ENCODE data around the gene PIK3R2.

Gene PIK3R2

DNA sequence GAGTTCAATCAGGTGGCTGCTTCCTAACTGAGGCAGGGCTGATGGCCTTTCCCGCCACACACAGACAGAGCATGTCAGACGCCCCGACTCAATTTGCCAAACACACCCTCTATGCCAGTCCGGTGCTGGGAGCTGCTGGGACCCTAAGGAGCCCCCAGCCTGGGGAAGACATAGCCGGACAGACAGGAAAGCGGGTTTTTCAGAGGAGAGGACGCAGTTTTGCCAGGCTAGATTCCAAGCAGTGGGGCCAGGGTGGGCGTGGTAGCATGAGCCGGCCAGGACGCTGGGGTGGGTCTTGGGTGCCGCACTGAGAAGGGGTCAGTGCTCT, 35.6 kb upstream of the PIK3R2 start:
- Histone ChIP-seq H3K27ac (ENCODE audit: low read length) (peak overlapping the region; percentile 30), H3K4me3 (ENCODE audit: low read length) (peak overlapping the region; percentile 41), H3K9ac (ENCODE audit: low read length) (peak overlapping the region; percentile 56), H3K4me1 (ENCODE audit: control insufficient read depth, low read depth, low read length) (peaks cover 4% of the 10 kb centered on the region), H3K36me3 (ENCODE audit: control insufficient read depth, low read depth, low read length) (no peaks in the 10 kb centered on the region), H3K27me3 (ENCODE audit: control insufficient read depth, insufficient read depth, low read length) (peaks cover 4% of the 10 kb centered on the region), H3K9me3 (ENCODE audit: control insufficient read depth, low read depth, low read length) (no peaks in the 10 kb centered on the region)

DNA sequence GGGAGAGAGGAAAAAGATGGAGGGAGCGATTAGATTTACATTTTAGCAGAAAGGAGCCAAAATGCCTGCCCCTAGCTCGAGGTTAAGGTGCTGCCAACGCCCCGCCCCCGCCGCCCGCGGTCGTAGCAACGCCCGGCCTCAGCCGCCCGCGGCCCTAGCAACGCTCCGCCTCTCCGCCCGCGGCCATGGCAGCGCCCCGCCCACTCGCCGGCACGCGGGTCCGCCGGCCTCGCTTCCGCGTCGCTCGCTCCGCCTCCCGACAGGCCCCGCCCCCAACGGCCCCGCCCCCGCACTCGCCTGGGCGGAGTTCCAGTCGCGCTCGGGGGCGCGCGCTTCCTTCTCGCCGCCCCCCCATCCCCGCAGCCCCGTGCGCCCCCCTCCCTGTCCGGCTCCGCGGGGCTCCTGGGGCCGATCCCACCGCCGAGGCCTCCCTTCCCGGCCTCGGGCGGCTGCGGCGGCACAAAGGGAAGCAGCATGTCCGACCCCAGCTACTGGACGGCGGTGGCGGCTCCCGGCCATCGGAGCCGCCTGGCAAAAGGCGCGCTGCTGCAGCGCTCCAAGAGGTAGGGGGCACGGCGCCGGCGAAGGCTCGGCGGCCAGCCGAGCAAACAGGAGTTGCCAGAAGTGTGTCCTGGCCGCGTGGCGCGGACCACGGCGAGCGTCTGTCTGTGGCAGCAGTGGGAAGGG, 35.1 kb upstream of the PIK3R2 start:
- Histone ChIP-seq H3K9ac (ENCODE audit: low read length) (peak overlapping the region; percentile 75), H3K9me3 (ENCODE audit: control insufficient read depth, low read depth, low read length) (no peaks in the 10 kb centered on the region), H3K27me3 (ENCODE audit: control insufficient read depth, insufficient read depth, low read length) (peaks cover 4% of the 10 kb centered on the region), H3K27ac (ENCODE audit: low read length) (peak overlapping the region; percentile 30), H3K4me3 (ENCODE audit: low read length) (peak overlapping the region; percentile 69), H3K36me3 (ENCODE audit: control insufficient read depth, low read depth, low read length) (peaks cover 3% of the 10 kb centered on the region), H3K4me1 (ENCODE audit: control insufficient read depth, low read depth, low read length) (peaks cover 4% of the 10 kb centered on the region)

DNA sequence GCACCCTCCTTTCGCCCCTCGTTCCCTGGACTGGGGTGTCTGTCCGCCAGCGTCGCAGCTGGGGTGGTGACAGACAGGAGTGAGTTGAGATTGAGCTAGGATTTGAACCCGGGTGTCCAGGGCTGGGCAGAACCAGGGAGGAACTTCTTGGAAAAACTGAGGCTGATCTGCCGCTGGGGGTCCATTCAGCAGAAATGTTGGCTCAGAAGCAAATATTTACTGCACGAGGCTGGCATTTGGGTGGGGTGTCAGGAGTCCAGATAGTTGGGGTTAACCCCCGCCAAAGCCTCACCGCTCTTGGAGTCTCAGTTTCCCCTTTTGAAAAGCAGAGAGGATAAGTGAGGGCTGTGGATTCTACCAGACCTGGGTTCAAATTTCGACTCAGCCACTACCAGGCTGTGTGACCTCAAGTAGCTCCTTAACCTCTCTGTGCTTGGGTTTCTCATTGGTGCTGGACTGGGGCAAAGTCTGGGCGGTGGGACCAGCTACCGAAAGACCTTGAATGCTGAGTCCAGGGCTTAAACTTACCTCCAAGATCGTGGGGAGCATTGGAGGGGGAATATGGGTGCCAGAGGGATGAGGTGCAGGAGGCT, 34.4 kb upstream of the PIK3R2 start:
- Histone ChIP-seq H3K36me3 (ENCODE audit: control insufficient read depth, low read depth, low read length) (peaks cover 3% of the 10 kb centered on the region), H3K9me3 (ENCODE audit: control insufficient read depth, low read depth, low read length) (no peaks in the 10 kb centered on the region), H3K27ac (ENCODE audit: low read length) (no peak overlapping the region), H3K27me3 (ENCODE audit: control insufficient read depth, insufficient read depth, low read length) (peaks cover 4% of the 10 kb centered on the region), H3K4me3 (ENCODE audit: low read length) (peak overlapping the region; percentile 69), H3K9ac (ENCODE audit: low read length) (peak overlapping the region; percentile 75), H3K4me1 (ENCODE audit: control insufficient read depth, low read depth, low read length) (peaks cover 4% of the 10 kb centered on the region)

DNA sequence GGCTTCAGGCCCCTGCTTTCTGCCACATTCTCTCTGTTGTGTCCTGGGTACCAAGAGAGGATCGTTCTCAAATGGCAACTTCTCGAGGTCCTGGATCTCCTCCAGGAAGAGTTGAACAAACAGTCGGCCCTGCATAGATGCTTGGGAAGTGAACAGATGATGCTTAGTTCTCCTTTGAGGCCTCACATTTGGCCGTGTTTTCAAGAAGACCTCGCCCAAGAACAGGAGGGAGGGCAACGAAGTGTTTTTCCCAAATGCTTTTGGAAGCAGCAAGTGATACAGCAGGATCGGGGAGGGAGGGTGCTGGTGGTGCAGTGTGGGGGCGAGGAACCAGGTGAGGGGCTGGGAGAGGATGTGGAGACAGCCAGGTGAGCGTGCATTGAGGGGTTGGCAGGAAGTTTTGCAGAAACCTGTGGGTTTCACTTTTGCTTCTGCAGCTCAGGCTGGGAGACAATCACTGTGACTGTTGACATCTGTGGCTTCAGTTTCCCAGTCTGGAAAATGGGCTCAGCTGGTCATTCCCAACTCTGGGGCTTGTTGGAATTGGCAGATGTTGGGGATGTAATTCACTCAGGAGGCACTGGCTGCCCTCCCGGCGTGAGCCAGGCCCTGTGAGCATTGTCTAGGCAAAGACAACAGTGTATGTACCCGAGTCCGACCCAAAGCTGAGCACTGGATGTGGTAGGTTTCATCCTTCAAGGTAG, 33.8 kb upstream of the PIK3R2 start:
- H3K4me1 ChIP-seq (ENCODE audit: control insufficient read depth, low read depth, low read length) = peaks cover 4% of the 10 kb centered on the region
- H3K27me3 ChIP-seq (ENCODE audit: control insufficient read depth, insufficient read depth, low read length) = peaks cover 4% of the 10 kb centered on the region
- H3K36me3 ChIP-seq (ENCODE audit: control insufficient read depth, low read depth, low read length) = peaks cover 5% of the 10 kb centered on the region
- no peak overlapping the region for H3K4me3 ChIP-seq (ENCODE audit: low read length)
- H3K9me3 ChIP-seq (ENCODE audit: control insufficient read depth, low read depth, low read length) = no peaks in the 10 kb centered on the region
- H3K9ac ChIP-seq (ENCODE audit: low read length) = no peak overlapping the region
- no peak overlapping the region for H3K27ac ChIP-seq (ENCODE audit: low read length)

DNA sequence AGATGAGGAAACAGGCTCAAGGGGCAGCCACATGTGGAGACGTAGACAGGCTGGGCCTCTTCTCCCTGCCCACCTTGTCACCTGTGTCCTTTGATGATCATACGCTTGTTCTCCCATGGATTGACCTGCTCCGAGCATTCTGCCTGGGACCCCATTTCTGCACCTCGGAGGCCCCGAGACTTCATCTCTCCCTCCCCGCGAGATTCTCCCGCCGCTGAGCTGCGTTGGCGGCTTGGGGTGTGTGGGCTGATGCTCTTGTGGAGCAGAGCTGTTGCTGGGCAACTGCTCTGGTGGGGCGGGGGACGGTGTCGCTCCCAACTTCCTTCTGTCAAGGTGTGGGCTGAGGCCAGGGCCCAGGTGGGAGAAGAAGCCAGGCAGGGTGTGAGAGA, 33.3 kb upstream of the PIK3R2 start:
- no peak overlapping the region for H3K4me3 ChIP-seq (ENCODE audit: low read length)
- no peak overlapping the region for H3K27ac ChIP-seq (ENCODE audit: low read length)
- H3K4me1 ChIP-seq (ENCODE audit: control insufficient read depth, low read depth, low read length) = peaks cover 4% of the 10 kb centered on the region
- H3K9ac ChIP-seq (ENCODE audit: low read length) = no peak overlapping the region
- H3K36me3 ChIP-seq (ENCODE audit: control insufficient read depth, low read depth, low read length) = peaks cover 7% of the 10 kb centered on the region
- H3K27me3 ChIP-seq (ENCODE audit: control insufficient read depth, insufficient read depth, low read length) = peaks cover 4% of the 10 kb centered on the region
- no peaks in the 10 kb centered on the region for H3K9me3 ChIP-seq (ENCODE audit: control insufficient read depth, low read depth, low read length)

DNA sequence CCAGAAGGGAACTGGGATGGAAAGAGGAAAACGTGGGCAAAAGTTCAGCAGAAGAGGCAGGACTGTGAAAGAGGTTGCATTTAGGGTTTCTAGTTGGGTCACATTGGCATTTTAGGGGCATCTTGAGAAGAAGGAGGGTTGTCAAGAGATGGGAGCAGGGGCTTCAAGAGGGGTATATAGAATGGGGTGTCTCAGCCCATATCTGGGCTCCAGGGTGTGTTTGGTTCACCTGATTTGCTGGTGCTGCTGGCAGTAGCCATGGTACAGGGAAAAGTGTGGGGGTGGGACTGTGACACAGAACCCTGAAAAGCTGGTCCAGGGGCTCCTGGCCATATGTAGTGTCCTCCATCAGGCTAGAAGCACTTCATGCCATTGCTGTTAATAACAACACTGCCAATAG, 32.8 kb upstream of the PIK3R2 start:
- no peak overlapping the region for H3K9ac ChIP-seq (ENCODE audit: low read length)

DNA sequence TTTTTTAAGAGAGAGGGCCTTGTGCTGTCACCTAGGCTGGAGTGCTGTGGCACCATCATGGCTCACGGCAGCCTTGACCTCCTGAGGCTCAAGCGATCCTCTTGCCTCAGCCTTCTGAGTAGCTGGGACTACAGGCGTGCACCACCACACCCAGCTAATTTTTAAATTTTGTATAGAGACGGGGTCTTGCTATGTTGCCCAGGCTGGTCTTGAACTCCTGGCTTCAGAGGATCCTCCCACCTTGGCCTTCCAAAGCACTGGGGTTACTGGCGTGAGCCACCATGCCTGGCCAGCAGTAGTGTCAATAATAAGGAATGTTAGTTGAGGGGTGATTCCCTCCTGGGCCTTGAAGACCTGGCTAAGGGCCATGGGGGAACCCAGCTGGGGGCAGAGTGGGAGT, 31.8 kb upstream of the PIK3R2 start:
- peaks cover 7% of the 10 kb centered on the region for H3K36me3 ChIP-seq (ENCODE audit: control insufficient read depth, low read depth, low read length)
- H3K27ac ChIP-seq (ENCODE audit: low read length) = no peak overlapping the region
- H3K4me3 ChIP-seq (ENCODE audit: low read length) = no peak overlapping the region
- no peaks in the 10 kb centered on the region for H3K9me3 ChIP-seq (ENCODE audit: control insufficient read depth, low read depth, low read length)
- peaks cover 4% of the 10 kb centered on the region for H3K27me3 ChIP-seq (ENCODE audit: control insufficient read depth, insufficient read depth, low read length)
- peaks cover 4% of the 10 kb centered on the region for H3K4me1 ChIP-seq (ENCODE audit: control insufficient read depth, low read depth, low read length)
- H3K9ac ChIP-seq (ENCODE audit: low read length) = no peak overlapping the region

More for the DNA sequence above, 32.8 kb upstream of the PIK3R2 start:
- Histone ChIP-seq H3K4me3 (ENCODE audit: low read length) (no peak overlapping the region), H3K27ac (ENCODE audit: low read length) (no peak overlapping the region), H3K9me3 (ENCODE audit: control insufficient read depth, low read depth, low read length) (no peaks in the 10 kb centered on the region), H3K4me1 (ENCODE audit: control insufficient read depth, low read depth, low read length) (peaks cover 4% of the 10 kb centered on the region), H3K27me3 (ENCODE audit: control insufficient read depth, insufficient read depth, low read length) (peaks cover 4% of the 10 kb centered on the region), H3K36me3 (ENCODE audit: control insufficient read depth, low read depth, low read length) (peaks cover 7% of the 10 kb centered on the region)

DNA sequence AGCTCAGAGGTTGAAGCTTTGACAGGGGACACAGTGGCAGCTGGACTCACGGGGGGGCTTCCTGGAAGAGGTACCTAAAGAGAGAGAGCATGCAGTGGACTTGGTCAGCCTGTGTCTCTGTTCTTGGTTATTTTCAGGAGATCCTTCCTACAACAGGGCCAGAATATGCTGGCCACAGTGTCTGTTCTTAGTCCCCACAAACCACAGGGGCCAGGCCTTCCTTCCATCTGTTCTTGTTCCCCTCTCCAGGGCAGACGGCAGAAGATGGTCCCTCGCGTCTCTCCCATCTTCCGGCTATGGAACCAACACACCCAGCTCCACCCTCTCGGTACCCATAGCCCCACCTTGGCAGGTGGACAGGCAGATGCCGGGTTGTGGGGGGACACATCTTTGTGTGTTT, 30.5 kb upstream of the PIK3R2 start:
- Histone ChIP-seq H3K36me3 (ENCODE audit: control insufficient read depth, low read depth, low read length) (peaks cover 7% of the 10 kb centered on the region), H3K9ac (ENCODE audit: low read length) (no peak overlapping the region), H3K27ac (ENCODE audit: low read length) (no peak overlapping the region), H3K9me3 (ENCODE audit: control insufficient read depth, low read depth, low read length) (no peaks in the 10 kb centered on the region), H3K4me1 (ENCODE audit: control insufficient read depth, low read depth, low read length) (peaks cover 1% of the 10 kb centered on the region), H3K27me3 (ENCODE audit: control insufficient read depth, insufficient read depth, low read length) (peaks cover 4% of the 10 kb centered on the region), H3K4me3 (ENCODE audit: low read length) (no peak overlapping the region)

DNA sequence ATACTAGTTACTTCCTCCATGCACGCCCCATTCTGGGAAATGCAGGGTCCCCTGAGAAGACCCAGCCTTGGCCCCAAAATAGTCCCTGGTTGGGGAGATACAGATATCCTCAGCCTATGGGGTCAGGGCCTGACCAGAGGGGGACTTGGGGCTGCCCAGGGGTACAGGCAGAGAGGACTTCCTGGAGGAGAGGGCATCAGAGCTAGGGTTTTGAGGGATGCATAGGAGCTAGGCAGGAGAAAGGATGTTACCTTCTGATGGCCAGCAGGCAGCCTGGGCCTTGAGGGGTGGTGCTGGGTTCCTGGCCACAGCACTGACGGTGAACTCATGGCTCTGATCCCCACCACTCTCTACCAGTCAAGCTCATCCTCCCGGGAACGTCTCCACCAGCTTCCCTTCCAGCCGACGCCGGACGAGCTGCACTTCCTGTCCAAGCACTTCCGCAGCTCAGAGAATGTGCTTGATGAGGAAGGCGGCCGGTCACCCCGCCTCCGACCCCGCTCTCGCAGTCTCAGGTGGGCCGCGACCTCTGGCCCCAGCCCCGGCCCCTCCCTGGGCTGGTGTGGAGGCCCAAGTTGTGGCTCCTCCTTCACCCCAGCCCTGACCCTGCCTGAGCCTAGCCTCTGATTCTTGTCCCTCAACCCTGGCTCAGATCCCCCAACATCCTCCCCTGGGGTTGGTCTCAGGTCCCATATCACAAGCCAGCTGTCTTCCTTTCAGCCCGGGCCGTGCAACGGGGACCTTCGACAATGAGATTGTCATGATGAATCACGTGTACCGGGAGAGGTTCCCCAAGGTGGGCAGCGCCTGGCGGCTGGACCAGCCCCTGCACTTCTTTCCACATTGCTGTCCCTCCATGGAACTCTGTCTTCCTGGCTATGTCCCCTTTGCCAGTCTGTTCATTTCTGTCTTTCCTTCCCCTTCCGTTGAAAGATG, 29.8 kb upstream of the PIK3R2 start:
- no peak overlapping the region for H3K9ac ChIP-seq (ENCODE audit: low read length)

DNA sequence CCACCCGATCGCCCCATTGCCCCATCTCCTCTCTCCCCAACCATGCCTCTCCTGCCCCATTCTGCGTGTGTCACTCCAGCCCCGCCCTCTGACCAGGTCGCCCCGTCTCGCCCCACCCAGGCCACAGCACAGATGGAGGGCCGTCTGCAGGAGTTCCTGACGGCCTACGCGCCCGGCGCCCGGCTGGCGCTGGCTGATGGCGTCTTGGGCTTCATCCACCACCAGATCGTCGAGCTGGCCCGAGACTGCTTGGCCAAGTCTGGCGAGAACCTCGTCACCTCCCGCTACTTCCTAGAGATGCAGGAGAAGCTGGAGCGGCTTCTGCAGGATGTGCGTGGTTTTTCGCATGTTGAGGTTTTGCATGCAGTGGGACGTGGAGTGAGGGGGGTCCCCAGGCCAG, 29.1 kb upstream of the PIK3R2 start:
- H3K4me1 ChIP-seq (ENCODE audit: control insufficient read depth, low read depth, low read length) = no peaks in the 10 kb centered on the region
- no peaks in the 10 kb centered on the region for H3K9me3 ChIP-seq (ENCODE audit: control insufficient read depth, low read depth, low read length)
- H3K36me3 ChIP-seq (ENCODE audit: control insufficient read depth, low read depth, low read length) = peaks cover 15% of the 10 kb centered on the region
- no peak overlapping the region for H3K27ac ChIP-seq (ENCODE audit: low read length)
- peaks cover under 1% of the 10 kb centered on the region for H3K27me3 ChIP-seq (ENCODE audit: control insufficient read depth, insufficient read depth, low read length)
- H3K9ac ChIP-seq (ENCODE audit: low read length) = no peak overlapping the region
- H3K4me3 ChIP-seq (ENCODE audit: low read length) = no peak overlapping the region

More for the DNA sequence above, 29.8 kb upstream of the PIK3R2 start:
- peaks cover 8% of the 10 kb centered on the region for H3K36me3 ChIP-seq (ENCODE audit: control insufficient read depth, low read depth, low read length)
- no peak overlapping the region for H3K27ac ChIP-seq (ENCODE audit: low read length)
- peaks cover 4% of the 10 kb centered on the region for H3K27me3 ChIP-seq (ENCODE audit: control insufficient read depth, insufficient read depth, low read length)
- no peaks in the 10 kb centered on the region for H3K4me1 ChIP-seq (ENCODE audit: control insufficient read depth, low read depth, low read length)
- H3K9me3 ChIP-seq (ENCODE audit: control insufficient read depth, low read depth, low read length) = no peaks in the 10 kb centered on the region
- H3K4me3 ChIP-seq (ENCODE audit: low read length) = no peak overlapping the region

DNA sequence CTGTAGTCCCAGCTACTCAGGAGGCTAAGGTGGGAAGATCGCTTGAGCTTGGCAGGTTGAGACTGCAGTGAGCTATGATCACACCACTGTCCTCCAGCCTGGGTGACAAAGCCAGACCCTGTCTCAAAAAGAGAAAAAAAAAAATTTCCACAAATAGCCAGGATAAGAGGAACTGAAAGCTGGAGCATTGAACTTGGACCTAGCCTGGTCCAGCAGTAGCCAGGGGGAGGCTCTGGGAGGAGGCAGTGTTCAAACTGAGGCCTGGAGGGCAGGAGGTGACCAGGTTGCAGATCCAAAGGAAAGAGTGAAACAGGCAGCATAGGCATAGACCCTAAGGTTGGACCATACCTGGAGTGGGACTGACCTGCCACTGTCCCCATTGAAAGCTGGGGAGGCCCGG, 26.9 kb upstream of the PIK3R2 start:
- Histone ChIP-seq H3K27ac (ENCODE audit: low read length) (no peak overlapping the region), H3K4me1 (ENCODE audit: control insufficient read depth, low read depth, low read length) (no peaks in the 10 kb centered on the region), H3K36me3 (ENCODE audit: control insufficient read depth, low read depth, low read length) (peaks cover 15% of the 10 kb centered on the region), H3K9ac (ENCODE audit: low read length) (no peak overlapping the region), H3K9me3 (ENCODE audit: control insufficient read depth, low read depth, low read length) (no peaks in the 10 kb centered on the region), H3K27me3 (ENCODE audit: control insufficient read depth, insufficient read depth, low read length) (no peaks in the 10 kb centered on the region), H3K4me3 (ENCODE audit: low read length) (no peak overlapping the region)
